A549 (cell line): ENCODE data around the gene BRAT1. TPM values are rescaled to one million over a fixed set of nuclear protein-coding genes. Genes with fewer than 3 reads are reported as not detected.

Source experiments
- ATAC-seq, 2 experiments: fragments of 200-7000 bp in 1 of 2; fragments of >200 bp in 1 of 2; cut with Nextera tagmentation in 1 of 2; cut with Tn5 transposase in 1 of 2; 3 replicates each; pipeline versions ENCODE4 v1.8.0 to v1.9.1; 2018 to 2020; ENCODE audit warnings: mild to moderate bottlenecking in 1 of 2, moderate library complexity in 1 of 2
- CTCF ChIA-PET: fragments of 300-600 bp; sonication (Branson Sonifier 250); formaldehyde crosslinking; extraction: SDS; loops from one replicate; lab custom pipeline; 2021; ENCODE audit warnings: antibody characterized with exemption, inconsistent platforms; lab: Yijun Ruan, JAX
- POLR2A ChIA-PET: fragments of 350-600 bp; formaldehyde crosslinking; extraction: SDS; loops from one replicate; lab custom pipeline; 2021; ENCODE audit warnings: antibody characterized with exemption, inconsistent platforms; lab: Yijun Ruan, JAX
- DNase-seq, 2 experiments: peaks; one replicate each; pipeline versions ENCODE4 v3.0.0 to v3.0.0-alpha.2; 2011 to 2016; ENCODE audit warnings: low read depth in 1 of 2, low spot score in 1 of 2
- FAIRE-seq: peaks from 2 replicates; lab custom pipeline; 2011; peaks lifted over from hg19 to GRCh38; lab: Jason Lieb, UNC
- H3K27ac ChIP-seq, 2 experiments: fragments of >200 bp; sonication (Bioruptor Twin); formaldehyde crosslinking; 3 replicates each; pipeline ENCODE4 v1.5.1; 2016 to 2017
- H3K4me1 ChIP-seq: fragments of >200 bp; sonication (Bioruptor Twin); formaldehyde crosslinking; 3 replicates; pipeline ENCODE4 v1.6.1; 2016
- H3K4me2 ChIP-seq: fragments of >200 bp; sonication (Bioruptor Twin); formaldehyde crosslinking; 3 replicates; pipeline ENCODE4 v1.6.1; 2016
- H3K4me3 ChIP-seq: fragments of >200 bp; sonication (Bioruptor Twin); formaldehyde crosslinking; 3 replicates; pipeline ENCODE4 v1.5.1; 2016
- H3K9me3 ChIP-seq: fragments of >200 bp; sonication (Bioruptor Twin); formaldehyde crosslinking; 3 replicates; pipeline ENCODE4 v1.6.1; 2016
- BHLHE40 ChIP-seq: IDR thresholded peaks from 2 replicates; pipeline ENCODE4 v1.6.1; 2012; ENCODE audit warnings: low read depth, low read length, inconsistent platforms
- CBX2 ChIP-seq: fragments of 200-600 bp; sonication (generic); IDR thresholded peaks from 2 replicates; pipeline ENCODE4 v1.6.1; 2016; ENCODE audit warnings: low read depth, mild to moderate bottlenecking, borderline replicate concordance
- CHD2 ChIP-seq: fragments of 150-350 bp; IDR thresholded peaks from 2 replicates; pipeline ENCODE4 v1.6.1; 2014; ENCODE audit warnings: low read length; ENCODE audit not compliant: partially characterized antibody
- EHMT2 ChIP-seq: fragments of 200-600 bp; sonication (generic); IDR thresholded peaks from 2 replicates; pipeline ENCODE4 v1.6.1; 2016; ENCODE audit warnings: antibody characterized with exemption, low read depth, mild to moderate bottlenecking, moderate library complexity
- FOXS1 ChIP-seq: fragments of 250-450 bp; sonication (Bioruptor Pico); IDR thresholded peaks from 2 replicates; pipeline ENCODE4 v1.5.0; 2020; ENCODE audit warnings: mild to moderate bottlenecking, moderate library complexity
- HDAC2 ChIP-seq: fragments of 200-600 bp; sonication (generic); IDR thresholded peaks from 2 replicates; pipeline ENCODE4 v1.6.1; 2016
- HEYL ChIP-seq: fragments of 250-450 bp; sonication (Bioruptor Pico); IDR thresholded peaks from 2 replicates; pipeline ENCODE4 v1.8.0; 2021; ENCODE audit warnings: mild to moderate bottlenecking, moderate library complexity
- HOXB13 ChIP-seq: fragments of 250-450 bp; sonication (Bioruptor Pico); IDR thresholded peaks from 2 replicates; pipeline ENCODE4 v1.5.0; 2020; ENCODE audit warnings: low read depth, mild to moderate bottlenecking, moderate library complexity
- HOXB5 ChIP-seq: fragments of 250-450 bp; sonication (Bioruptor Pico); IDR thresholded peaks from 2 replicates; pipeline ENCODE4 v1.5.0; 2020; ENCODE audit warnings: mild to moderate bottlenecking, moderate library complexity
- JUN ChIP-seq, 2 experiments: fragments of >200 bp; sonication (Bioruptor Twin); formaldehyde crosslinking; IDR thresholded peaks; 2 replicates in 1 of 2; 3 replicates in 1 of 2; pipeline ENCODE4 v1.6.1; 2016 to 2017
- JUNB ChIP-seq: fragments of >200 bp; sonication (Bioruptor Twin); formaldehyde crosslinking; IDR thresholded peaks from 2 replicates; pipeline ENCODE4 v1.6.1; 2016
- KDM5A ChIP-seq: fragments of 200-600 bp; sonication (generic); IDR thresholded peaks from 2 replicates; pipeline ENCODE4 v1.6.1; 2016; ENCODE audit warnings: antibody characterized with exemption, mild to moderate bottlenecking
- MAFK ChIP-seq: fragments of 450-650 bp; IDR thresholded peaks from 2 replicates; pipeline ENCODE4 v1.6.1; 2014; ENCODE audit not compliant: partially characterized antibody
- MYC ChIP-seq: IDR thresholded peaks from 2 replicates; pipeline ENCODE4 v1.6.1; 2012; ENCODE audit warnings: mild to moderate bottlenecking, inconsistent platforms, low read length, improper control_type of control experiment, borderline replicate concordance
- NPAS2 ChIP-seq: fragments of 250-450 bp; sonication (Bioruptor Pico); IDR thresholded peaks from 2 replicates; pipeline ENCODE4 v1.8.0; 2022; ENCODE audit warnings: mild to moderate bottlenecking, moderate library complexity, borderline replicate concordance
- POLR2A ChIP-seq: IDR thresholded peaks from 2 replicates; pipeline ENCODE4 v1.6.1; 2012; ENCODE audit warnings: mild to moderate bottlenecking, low read length
- RAD21 ChIP-seq, 2 experiments: fragments of >200 bp in 1 of 2; sonication (Bioruptor Twin) in 1 of 2; formaldehyde crosslinking in 1 of 2; IDR thresholded peaks in 1 of 2; conservative IDR thresholded peaks in 1 of 2; 2 replicates in 1 of 2; 3 replicates in 1 of 2; pipeline ENCODE4 v1.6.1; 2012 to 2018; ENCODE audit warnings: inconsistent platforms in 1 of 2
- RFX5 ChIP-seq: fragments of 450-650 bp; IDR thresholded peaks from 2 replicates; pipeline ENCODE4 v1.7.1; 2014; ENCODE audit warnings: antibody characterized with exemption, mild to moderate bottlenecking, moderate library complexity
- SREBF2 ChIP-seq: fragments of 450-650 bp; IDR thresholded peaks from 2 replicates; pipeline ENCODE4 v1.6.1; 2014; ENCODE audit warnings: mild to moderate bottlenecking, moderate library complexity
- ZNF302 ChIP-seq: fragments of 250-450 bp; sonication (Bioruptor Pico); IDR thresholded peaks from 2 replicates; pipeline ENCODE4 v1.9.0; 2021; ENCODE audit warnings: inconsistent platforms, mild to moderate bottlenecking, moderate library complexity
- ZSCAN20 ChIP-seq: fragments of 250-450 bp; sonication (Bioruptor Pico); IDR thresholded peaks from 2 replicates; pipeline ENCODE4 v1.8.0; 2022; ENCODE audit warnings: mild to moderate bottlenecking, moderate library complexity
- WGBS: methylation state at CpG from one replicate; pipeline ENCODE4 v1.1.6; 2017; ENCODE audit errors: missing lambda C conversion rate; 5-methylcytosine and 5-hydroxymethylcytosine counted together
- polyA plus RNA-seq, 4 experiments: library from polyadenylated mRNA; depleted of rRNA in 3 of 4; stranded (reverse); fragments of >200 nt; fragmentation: RNase III in 1 of 4; extraction: RNeasy Plus Mini Kit Qiagen cat#74134 plus additional on column Dnase treatment in 1 of 4; gene quantifications; 2 replicates in 3 of 4; 3 replicates in 1 of 4; pipeline ENCODE4 v1.2.3, GENCODE V29; 2011 to 2017
- TF ChIP-seq, protein P1 (sequence below): IDR thresholded peaks from 2 replicates; pipeline ENCODE4 v1.6.1; 2012; ENCODE audit warnings: low read depth, borderline replicate concordance
- TF ChIP-seq, protein P2 (sequence below): fragments of 250-450 bp; sonication (Bioruptor Pico); IDR thresholded peaks from 2 replicates; pipeline ENCODE4 v1.5.0; 2021; ENCODE audit warnings: mild to moderate bottlenecking, moderate library complexity, borderline replicate concordance
- TF ChIP-seq, protein P3 (sequence below): fragments of 200-600 bp; sonication (generic); IDR thresholded peaks from 2 replicates; pipeline ENCODE4 v1.6.1; 2016; ENCODE audit warnings: antibody characterized with exemption, mild to moderate bottlenecking, moderate library complexity

The BRAT1 gene
- polyA plus RNA-seq, 2 of the 4 experiments (the other 2 are of a cell fraction), result 11.9 to 25.6 TPM

DNA sequence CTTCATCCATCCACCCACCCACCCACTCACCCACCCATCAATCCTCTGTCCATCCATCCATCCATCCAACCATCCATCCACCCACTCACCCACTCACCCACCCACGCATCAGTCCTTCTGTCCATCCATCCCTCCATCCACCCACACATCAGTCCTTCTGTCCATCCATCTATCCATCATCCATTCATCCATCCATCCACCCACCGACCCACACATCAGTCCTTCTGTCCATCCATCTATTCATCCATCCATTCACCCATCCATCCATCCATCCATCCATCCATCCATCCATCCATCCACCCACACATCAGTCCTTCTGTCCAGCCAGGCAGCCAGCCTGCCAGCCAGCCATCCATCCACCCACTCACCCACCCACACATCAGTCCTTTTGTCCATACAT, 63.3 kb downstream of the BRAT1 start:
- no peak overlapping the region for H3K4me3 ChIP-seq
- no peak for TF ChIP-seq SREBF2
- no peak for TF ChIP-seq HDAC2
- no peak for TF ChIP-seq RFX5
- no peak for TF ChIP-seq MYC
- WGBS, result 65% methylated on average over 2 of the region's 2 CpGs
- H3K9me3 ChIP-seq, result no peaks in the 10 kb centered on the region
- no peak for FAIRE-seq
- ChIA-PET CTCF (interaction anchor here (1.1 kb wide), 1 partner anchor 14 kb away, joined by 3 read pairs; no protein-coding TSS in a partner anchor), POLR2A (no interaction called here)
- H3K4me1 ChIP-seq, result no peaks in the 10 kb centered on the region
- H3K4me2 ChIP-seq, result no peak overlapping the region
- H3K27ac ChIP-seq, result no peak overlapping the region
- no peak for DNase-seq
- no peak for ATAC-seq

DNA sequence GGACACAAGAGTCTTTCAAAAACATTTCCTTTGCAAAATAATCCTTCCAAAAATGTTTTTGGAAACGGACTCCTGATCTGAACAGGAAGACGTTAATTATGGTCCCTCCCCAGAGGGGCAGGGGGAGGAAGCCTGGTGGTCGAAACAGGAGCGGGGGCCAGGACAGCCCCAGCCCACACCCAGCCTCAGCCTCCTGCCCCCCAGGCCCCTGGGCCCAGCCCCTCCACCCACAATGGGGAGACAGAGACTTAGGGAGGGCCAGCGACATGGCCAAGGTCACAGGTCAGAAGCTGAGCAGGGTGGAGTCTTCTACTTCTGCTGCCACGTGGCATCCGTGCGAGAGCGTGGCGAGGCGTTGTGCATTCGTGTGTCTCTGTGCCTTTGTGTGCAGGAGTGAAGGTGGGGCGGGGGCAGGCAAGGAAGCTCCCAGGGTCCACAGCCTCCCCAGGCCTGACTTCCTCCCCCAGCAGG, 65.1 kb downstream of the BRAT1 start:
- Histone ChIP-seq H3K9me3 (no peaks in the 10 kb centered on the region), H3K4me1 (no peaks in the 10 kb centered on the region), H3K4me3 (no peak overlapping the region), H3K4me2 (no peak overlapping the region), H3K27ac (no peak overlapping the region)
- POLR2A ChIA-PET, result no interaction called here
- DNase-seq (no peak), FAIRE-seq (no peak), ATAC-seq (no peak)
- TF ChIP-seq KDM5A, result no peak
- no peak for TF ChIP-seq MAFK
- TF ChIP-seq JUN (IDR thresholded peaks at IDR 0.05), result no peak
- TF ChIP-seq POLR2A, result no peak
- TF ChIP-seq, protein P1, sequence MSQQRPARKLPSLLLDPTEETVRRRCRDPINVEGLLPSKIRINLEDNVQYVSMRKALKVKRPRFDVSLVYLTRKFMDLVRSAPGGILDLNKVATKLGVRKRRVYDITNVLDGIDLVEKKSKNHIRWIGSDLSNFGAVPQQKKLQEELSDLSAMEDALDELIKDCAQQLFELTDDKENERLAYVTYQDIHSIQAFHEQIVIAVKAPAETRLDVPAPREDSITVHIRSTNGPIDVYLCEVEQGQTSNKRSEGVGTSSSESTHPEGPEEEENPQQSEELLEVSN, result no peak
- CTCF ChIA-PET, result interaction anchor here (0.6 to 1.0 kb wide), 3 partner anchors 17 to 63 kb away, joined by 3 read pairs; no protein-coding TSS in a partner anchor
- WGBS, result 79% methylated on average over 13 of the region's 13 CpGs

DNA sequence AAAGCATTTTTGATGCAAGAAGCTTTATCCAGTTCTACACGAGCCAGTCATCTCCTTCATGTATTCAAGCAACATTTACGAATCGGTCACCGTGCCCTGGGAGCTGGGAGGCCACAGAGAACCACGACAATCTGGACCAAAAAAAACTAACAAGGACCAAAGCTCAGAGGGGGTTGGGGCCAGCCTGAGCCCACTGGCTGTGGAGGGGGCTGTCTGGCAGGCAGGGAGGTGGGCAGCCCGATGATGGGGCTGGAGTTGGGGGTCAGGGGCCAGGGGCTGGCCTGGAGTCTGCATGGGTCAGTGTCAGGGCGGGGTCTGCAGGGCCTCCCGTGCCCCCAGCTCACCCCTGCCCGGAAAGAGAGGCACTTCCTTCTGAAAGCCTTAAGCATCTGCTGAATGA, 66.6 kb downstream of the BRAT1 start:
- Histone ChIP-seq H3K4me2 (no peak overlapping the region), H3K9me3 (peaks cover under 1% of the 10 kb centered on the region; the same call in 1 of the 3 replicates), H3K27ac (no peak overlapping the region), H3K4me3 (no peak overlapping the region), H3K4me1 (no peaks in the 10 kb centered on the region)
- no peak for DNase-seq
- no peak for ATAC-seq
- 53% methylated on average over 9 of the region's 9 CpGs for WGBS
- POLR2A ChIA-PET, result no interaction called here
- TF ChIP-seq, protein P2, sequence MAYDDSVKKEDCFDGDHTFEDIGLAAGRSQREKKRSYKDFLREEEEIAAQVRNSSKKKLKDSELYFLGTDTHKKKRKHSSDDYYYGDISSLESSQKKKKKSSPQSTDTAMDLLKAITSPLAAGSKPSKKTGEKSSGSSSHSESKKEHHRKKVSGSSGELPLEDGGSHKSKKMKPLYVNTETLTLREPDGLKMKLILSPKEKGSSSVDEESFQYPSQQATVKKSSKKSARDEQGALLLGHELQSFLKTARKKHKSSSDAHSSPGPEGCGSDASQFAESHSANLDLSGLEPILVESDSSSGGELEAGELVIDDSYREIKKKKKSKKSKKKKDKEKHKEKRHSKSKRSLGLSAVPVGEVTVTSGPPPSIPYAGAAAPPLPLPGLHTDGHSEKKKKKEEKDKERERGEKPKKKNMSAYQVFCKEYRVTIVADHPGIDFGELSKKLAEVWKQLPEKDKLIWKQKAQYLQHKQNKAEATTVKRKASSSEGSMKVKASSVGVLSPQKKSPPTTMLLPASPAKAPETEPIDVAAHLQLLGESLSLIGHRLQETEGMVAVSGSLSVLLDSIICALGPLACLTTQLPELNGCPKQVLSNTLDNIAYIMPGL (CRISPR knock-in tag), result no peak
- no peak for TF ChIP-seq POLR2A
- no peak for TF ChIP-seq ZNF302
- TF ChIP-seq EHMT2, result no peak
- no peak for TF ChIP-seq CBX2
- TF ChIP-seq ZSCAN20 (CRISPR knock-in tag), result no peak
- TF ChIP-seq CHD2, result no peak
- TF ChIP-seq HOXB13 (CRISPR knock-in tag), result no peak
- TF ChIP-seq JUN (IDR thresholded peaks at IDR 0.05), result no peak
- TF ChIP-seq KDM5A, result no peak
- TF ChIP-seq RAD21 (conservative IDR thresholded peaks at IDR 0.05 in 1 of 2, IDR thresholded peaks at IDR 0.05 in 1 of 2), result no peak
- no peak for TF ChIP-seq BHLHE40
- TF ChIP-seq, protein P3, sequence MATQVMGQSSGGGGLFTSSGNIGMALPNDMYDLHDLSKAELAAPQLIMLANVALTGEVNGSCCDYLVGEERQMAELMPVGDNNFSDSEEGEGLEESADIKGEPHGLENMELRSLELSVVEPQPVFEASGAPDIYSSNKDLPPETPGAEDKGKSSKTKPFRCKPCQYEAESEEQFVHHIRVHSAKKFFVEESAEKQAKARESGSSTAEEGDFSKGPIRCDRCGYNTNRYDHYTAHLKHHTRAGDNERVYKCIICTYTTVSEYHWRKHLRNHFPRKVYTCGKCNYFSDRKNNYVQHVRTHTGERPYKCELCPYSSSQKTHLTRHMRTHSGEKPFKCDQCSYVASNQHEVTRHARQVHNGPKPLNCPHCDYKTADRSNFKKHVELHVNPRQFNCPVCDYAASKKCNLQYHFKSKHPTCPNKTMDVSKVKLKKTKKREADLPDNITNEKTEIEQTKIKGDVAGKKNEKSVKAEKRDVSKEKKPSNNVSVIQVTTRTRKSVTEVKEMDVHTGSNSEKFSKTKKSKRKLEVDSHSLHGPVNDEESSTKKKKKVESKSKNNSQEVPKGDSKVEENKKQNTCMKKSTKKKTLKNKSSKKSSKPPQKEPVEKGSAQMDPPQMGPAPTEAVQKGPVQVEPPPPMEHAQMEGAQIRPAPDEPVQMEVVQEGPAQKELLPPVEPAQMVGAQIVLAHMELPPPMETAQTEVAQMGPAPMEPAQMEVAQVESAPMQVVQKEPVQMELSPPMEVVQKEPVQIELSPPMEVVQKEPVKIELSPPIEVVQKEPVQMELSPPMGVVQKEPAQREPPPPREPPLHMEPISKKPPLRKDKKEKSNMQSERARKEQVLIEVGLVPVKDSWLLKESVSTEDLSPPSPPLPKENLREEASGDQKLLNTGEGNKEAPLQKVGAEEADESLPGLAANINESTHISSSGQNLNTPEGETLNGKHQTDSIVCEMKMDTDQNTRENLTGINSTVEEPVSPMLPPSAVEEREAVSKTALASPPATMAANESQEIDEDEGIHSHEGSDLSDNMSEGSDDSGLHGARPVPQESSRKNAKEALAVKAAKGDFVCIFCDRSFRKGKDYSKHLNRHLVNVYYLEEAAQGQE, result no peak
- no peak for TF ChIP-seq NPAS2
- no peak for TF ChIP-seq FOXS1
- no peak for TF ChIP-seq JUNB
- TF ChIP-seq HEYL (CRISPR knock-in tag), result no peak
- TF ChIP-seq HOXB5 (CRISPR knock-in tag), result no peak
- CTCF ChIA-PET, result interaction anchor here (0.8 to 2.3 kb wide), 5 partner anchors 11 to 79 kb away, joined by 3 to 14 read pairs (median 7); no protein-coding TSS in a partner anchor
- no peak for FAIRE-seq
